Measurements from ENCODE around the gene SNTB2.

GRCh38 chr16:69270831-69271230, 83.9 kb downstream of the SNTB2 start:
- no peak for TF ChIP-seq CTCF (conservative IDR thresholded peaks at IDR 0.05; ENCODE audit: low read depth, low read length)
- no peak for TF ChIP-seq RFX5 (IDR thresholded peaks at IDR 0.05; ENCODE audit: low read depth, low read length)
- no peak for TF ChIP-seq USF2 (IDR thresholded peaks at IDR 0.05; ENCODE audit: low read depth, low read length)
- TF ChIP-seq POLR2A (IDR thresholded peaks at IDR 0.05; ENCODE audit: low read depth, low read length) = no peak
- TF ChIP-seq MAZ (IDR thresholded peaks at IDR 0.05; ENCODE audit: borderline replicate concordance, low read depth, low read length) = no peak
- no peak for TF ChIP-seq MXI1 (IDR thresholded peaks at IDR 0.05; ENCODE audit: borderline replicate concordance, low read depth, low read length)
- TF ChIP-seq ELK1 (IDR thresholded peaks at IDR 0.05; ENCODE audit: borderline replicate concordance, low read depth, low read length) = no peak
- TF ChIP-seq CHD1 (IDR thresholded peaks at IDR 0.05; ENCODE audit: low read depth, low read length) = no peak
- no peak for TF ChIP-seq MAFK (IDR thresholded peaks at IDR 0.05; ENCODE audit: low read depth, low read length)
- TF ChIP-seq BHLHE40 (IDR thresholded peaks at IDR 0.05; ENCODE audit: low read depth, low read length) = no peak
- no peak for TF ChIP-seq CEBPB (IDR thresholded peaks at IDR 0.05; ENCODE audit: low read depth, low read length)
- TF ChIP-seq SMC3 (IDR thresholded peaks at IDR 0.05; ENCODE audit: low read depth, low read length) = no peak
- TF ChIP-seq FOS (IDR thresholded peaks at IDR 0.05; ENCODE audit: low read depth, low read length) = no peak
- TF ChIP-seq RAD21 (IDR thresholded peaks at IDR 0.05; ENCODE audit: low read length) = no peak

All from IMR-90 (cell line).